NCI-H82 treated with DMSO at 0.1 percent for 48 hours (cell line): ENCODE data around the gene CCDC85C.
"Not testable (repeated sequence)": the region's sequence is repeated elsewhere in the genome, so short reads cannot be mapped to it uniquely, and the experiment has no call there.

ENCODE experiments used
- DNase-seq: peaks from one replicate; lab custom pipeline; 2025; ENCODE audit not compliant: unreplicated experiment; lab: John Stamatoyannopoulos, UW

CCDC85C gene

GRCh38 chr14:99603471-99604277, at the start of gene CCDC85C:
Gene CCDC85C, minus strand, starts transcription at chr14:99604207. Its CDS starts 248 bp downstream, at chr14:99603959.
- no peak for DNase-seq

GRCh38 chr14:99651953-99652746, 48.1 kb upstream of the CCDC85C start:
- DNase-seq, result no peak

- DNase-seq, result no peak
These were observed 46.2 kb upstream of the CCDC85C start for GRCh38 chr14:99650189-99650588.

GRCh38 chr14:99649643-99650042, 45.6 kb upstream of the CCDC85C start:
- no peak for DNase-seq

GRCh38 chr14:99649219-99649618, 45.2 kb upstream of the CCDC85C start:
- no peak for DNase-seq

GRCh38 chr14:99648027-99648784, 44.2 kb upstream of the CCDC85C start:
- DNase-seq, result no peak

- DNase-seq, result no peak
These were observed 43.4 kb upstream of the CCDC85C start for GRCh38 chr14:99647411-99647810.

GRCh38 chr14:99645545-99646505, 41.8 kb upstream of the CCDC85C start:
- DNase-seq, result no peak

GRCh38 chr14:99644723-99645544, 40.9 kb upstream of the CCDC85C start, which contains the start of gene HHIPL1:
Gene HHIPL1, plus strand, starts transcription at chr14:99645129. Its CDS starts 79 bp downstream, at chr14:99645208.
- no peak for DNase-seq

GRCh38 chr14:99644035-99644587, 40.1 kb upstream of the CCDC85C start:
- no peak for DNase-seq

GRCh38 chr14:99643343-99643742, 39.3 kb upstream of the CCDC85C start:
- no peak for DNase-seq

GRCh38 chr14:99642771-99643170, 38.8 kb upstream of the CCDC85C start:
- DNase-seq, result not testable (repeated sequence)

GRCh38 chr14:99637624-99638023, 33.6 kb upstream of the CCDC85C start:
- no peak for DNase-seq

- DNase-seq, result no peak
These were observed 32.5 kb upstream of the CCDC85C start for GRCh38 chr14:99636487-99636886.

GRCh38 chr14:99635116-99635515, 31.1 kb upstream of the CCDC85C start:
- DNase-seq, result no peak

GRCh38 chr14:99634443-99634842, 30.4 kb upstream of the CCDC85C start:
- no peak for DNase-seq

- DNase-seq, result no peak
These were observed 29.9 kb upstream of the CCDC85C start for GRCh38 chr14:99633918-99634317.

GRCh38 chr14:99633141-99633540, 29.1 kb upstream of the CCDC85C start:
- no peak for DNase-seq
